Fibroblast of skin of left quadriceps (primary cell): ENCODE data around the gene RIC3.
"Not testable (repeated sequence)": the region's sequence is repeated elsewhere in the genome, so short reads cannot be mapped to it uniquely, and the experiment has no call there.

ENCODE experiments used
- DNase-seq, 2 experiments: peaks; one replicate each; pipeline ENCODE4 v3.0.0-alpha.2; 2013; ENCODE audit warnings: low read depth in 2 of 2

The RIC3 gene

DNA sequence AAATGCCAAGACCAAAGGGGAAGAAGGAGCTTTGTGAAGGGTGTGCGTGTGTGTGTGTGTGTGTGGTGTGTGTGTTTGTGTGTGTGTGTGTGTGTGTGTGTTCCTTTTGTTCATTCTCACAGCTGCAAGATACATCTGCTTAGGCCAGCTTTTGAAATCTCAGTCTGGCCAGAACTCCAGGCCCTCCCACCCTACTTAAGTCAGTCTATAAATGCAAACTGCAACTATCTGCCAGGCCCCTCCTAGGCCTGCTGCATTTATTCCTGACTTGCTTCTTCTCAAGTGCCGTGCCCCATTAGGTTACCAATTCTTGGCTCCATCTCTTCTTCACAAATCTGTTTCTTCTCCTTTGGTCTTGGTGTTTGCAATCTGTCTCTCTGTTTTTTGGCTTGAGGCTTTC is 21.6 kb upstream of the RIC3 start:
- DNase-seq, result no peak

- DNase-seq, result no peak
Observed at GRCh38 chr11:8186429-8186828, 17.6 kb upstream of the RIC3 start.

GRCh38 chr11:8183111-8183510 is 14.3 kb upstream of the RIC3 start:
- DNase-seq, result no peak

DNA sequence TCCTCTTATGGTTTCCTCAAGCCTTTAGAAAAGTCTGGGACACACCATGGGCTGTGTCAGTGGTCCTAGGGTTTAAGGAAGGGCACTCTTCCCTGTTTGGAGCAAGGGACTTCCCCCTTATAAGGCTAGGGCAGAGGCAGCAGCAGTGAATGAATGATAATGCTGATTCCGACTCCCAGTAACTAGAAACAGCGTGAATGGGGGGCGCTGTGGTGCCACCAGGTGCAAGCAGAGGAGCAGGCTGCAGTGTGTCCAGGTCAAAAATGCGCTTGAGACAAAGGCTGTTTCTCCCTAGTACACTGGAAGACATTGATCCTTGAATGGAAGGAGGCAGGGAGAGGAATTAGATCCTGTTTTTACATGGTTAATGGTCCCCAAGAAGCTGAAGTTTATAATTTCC is 11.6 kb upstream of the RIC3 start:
- no peak for DNase-seq

GRCh38 chr11:8178297-8178696 is 9.5 kb upstream of the RIC3 start:
- no peak for DNase-seq

- DNase-seq, result no peak
Observed at GRCh38 chr11:8177136-8177535, 8.3 kb upstream of the RIC3 start.

DNA sequence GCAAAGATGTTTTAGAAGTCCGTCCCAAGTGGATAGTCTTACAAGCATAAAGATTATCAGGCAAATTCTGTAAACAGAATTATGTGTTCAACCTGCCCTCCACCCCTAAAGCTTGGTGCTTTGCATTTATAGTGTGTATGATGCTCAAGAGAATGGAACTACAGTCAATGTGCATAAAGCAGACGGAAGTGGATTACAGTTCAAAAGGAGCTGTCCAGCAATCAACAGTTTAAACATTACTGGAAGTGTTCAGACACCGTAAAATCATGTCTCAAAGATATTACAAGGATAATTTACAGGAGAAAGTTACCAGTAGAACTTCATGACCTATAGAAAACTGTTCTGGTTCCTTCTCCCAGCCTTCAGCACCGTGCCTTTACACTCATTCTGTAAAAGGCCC is 1.0 kb downstream of the RIC3 start:
- DNase-seq, result no peak

GRCh38 chr11:8164746-8165145 is 4.1 kb downstream of the RIC3 start:
- no peak for DNase-seq

DNA sequence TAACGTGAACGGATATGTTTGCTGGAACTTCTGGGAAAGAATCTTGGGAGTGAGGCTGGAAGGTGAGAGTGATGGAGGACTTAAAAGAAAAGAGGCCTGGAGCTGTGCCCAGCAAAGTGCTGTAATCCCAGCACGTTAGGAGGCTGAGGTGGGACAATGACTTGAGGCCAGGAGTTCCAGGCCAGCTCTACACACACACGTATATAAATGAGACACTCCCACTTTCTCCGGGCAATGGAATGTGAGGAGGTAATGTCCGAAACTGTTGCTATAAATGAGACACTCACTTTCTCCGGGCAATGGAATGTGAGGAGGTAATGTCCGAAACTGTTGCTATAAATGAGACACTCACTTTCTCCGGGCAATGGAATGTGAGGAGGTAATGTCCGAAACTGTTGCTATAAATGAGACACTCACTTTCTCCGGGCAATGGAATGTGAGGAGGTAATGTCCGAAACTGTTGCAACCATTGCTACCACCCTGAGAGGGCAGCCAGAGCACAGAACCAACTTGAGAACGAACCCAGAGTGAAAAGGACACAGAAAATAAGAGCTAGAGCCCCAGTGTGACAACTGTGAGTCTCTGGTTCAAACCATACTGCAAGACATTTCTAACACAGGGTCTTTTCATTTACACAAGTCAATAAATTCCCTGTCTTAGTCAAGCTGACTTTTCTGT is 7.1 kb downstream of the RIC3 start:
- DNase-seq, result not testable (repeated sequence)

DNA sequence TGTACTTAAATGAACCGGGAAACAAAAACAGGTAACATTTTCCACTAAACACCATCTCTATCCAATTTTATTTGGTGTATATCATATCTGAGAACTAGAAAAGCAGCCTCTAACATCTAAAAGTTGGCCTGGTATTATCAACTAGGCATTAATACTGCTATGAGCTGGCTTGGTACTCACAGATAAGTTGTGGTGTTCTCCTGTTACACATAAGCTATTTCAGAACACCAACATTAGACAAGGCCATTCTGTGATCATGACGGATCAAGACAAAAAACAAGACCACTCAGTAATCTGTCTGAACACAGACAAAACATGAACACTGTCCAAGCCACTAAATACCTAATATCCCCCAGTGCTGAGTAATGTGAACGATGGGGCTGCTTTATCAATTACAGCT is 11.9 kb downstream of the RIC3 start:
- DNase-seq, result no peak

DNA sequence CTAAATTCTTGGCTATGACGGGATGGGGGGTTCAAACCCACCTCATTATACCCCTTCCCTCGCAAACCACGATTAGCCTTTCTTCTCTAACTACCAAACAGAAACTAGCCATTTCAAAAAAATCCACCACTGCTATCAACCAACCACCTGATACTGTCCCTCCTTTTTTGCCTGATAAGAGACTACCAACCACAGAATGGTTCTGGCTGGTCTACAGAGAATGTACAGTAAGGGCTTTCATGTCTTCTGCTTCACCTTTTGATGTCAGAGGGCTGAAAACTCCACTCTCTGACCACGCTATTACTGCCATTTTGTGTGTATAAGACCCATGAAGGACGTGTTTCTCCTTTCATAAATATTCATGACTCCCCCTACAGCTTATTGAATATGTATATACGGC is 19.1 kb downstream of the RIC3 start:
- DNase-seq, result no peak

- DNase-seq, result no peak
Observed at GRCh38 chr11:8138526-8138925, 30.3 kb downstream of the RIC3 start.

DNA sequence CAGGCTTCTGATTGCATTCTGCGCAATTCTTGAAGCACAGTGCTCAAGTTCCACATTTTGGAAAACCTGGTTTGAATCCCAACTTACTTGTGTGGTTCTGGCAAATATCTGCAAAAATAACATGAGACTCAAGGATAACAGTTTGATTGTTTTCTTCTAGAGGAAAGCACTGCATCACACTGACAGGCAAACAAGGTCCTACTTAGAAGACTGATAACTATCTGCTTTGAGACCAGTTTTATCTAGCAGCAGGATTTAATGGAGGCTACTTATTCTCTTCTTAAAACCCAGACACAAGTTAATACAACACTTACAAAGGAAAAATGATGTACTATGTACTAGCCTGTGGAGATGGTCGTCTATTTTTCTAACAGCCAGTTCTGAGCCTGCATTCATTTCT is 41.4 kb downstream of the RIC3 start:
- no peak for DNase-seq

GRCh38 chr11:8126649-8127289 is 42.1 kb downstream of the RIC3 start:
- no peak for DNase-seq

- DNase-seq, result no peak
Observed at GRCh38 chr11:8122173-8122764, 46.6 kb downstream of the RIC3 start.

- DNase-seq, result no peak
Observed at GRCh38 chr11:8111636-8112035, 57.2 kb downstream of the RIC3 start.

GRCh38 chr11:8110396-8110795 is 58.4 kb downstream of the RIC3 start:
- DNase-seq, result no peak

- no peak for DNase-seq
Observed at GRCh38 chr11:8109675-8110074, 59.1 kb downstream of the RIC3 start.

- no peak for DNase-seq
Observed at GRCh38 chr11:8108421-8108820, 60.4 kb downstream of the RIC3 start.

DNA sequence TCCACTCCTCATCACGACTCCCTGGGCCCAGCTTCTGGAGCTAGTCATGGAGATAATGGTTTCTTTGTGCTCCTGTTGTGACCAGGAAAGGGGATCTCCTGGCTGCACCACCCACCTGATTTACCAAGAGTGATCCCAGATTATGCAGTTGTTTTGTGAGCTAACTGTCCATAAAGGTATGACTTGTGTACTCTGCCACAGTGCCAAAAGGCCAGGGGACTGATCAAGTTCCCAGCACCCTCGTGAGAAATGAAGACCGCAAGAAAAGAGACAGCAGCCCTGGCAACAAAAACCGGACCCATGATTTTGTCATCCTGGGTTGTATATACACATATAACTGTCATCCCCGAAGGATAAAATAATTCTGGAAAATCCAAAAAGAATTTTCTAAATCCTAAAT is 61.2 kb downstream of the RIC3 start:
- DNase-seq, result no peak

DNA sequence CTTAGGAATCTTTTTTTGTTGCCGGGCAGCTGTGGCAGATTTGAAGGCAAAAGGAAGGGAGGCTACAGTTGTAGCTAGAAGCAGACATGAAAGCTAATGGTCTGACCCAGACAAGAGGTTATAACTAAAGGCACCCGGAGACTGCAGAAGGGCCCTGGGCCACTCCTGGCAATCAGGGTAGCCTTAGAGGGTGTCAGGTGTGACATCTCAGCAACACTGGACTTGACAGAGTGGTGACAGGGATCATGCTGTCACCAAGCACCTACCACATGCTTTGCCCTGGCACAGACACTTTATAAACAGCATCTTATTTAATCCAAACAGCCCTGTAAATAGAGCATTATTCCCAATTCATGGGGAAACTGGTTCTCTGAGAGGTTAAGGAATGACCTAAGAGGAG is 62.1 kb downstream of the RIC3 start:
- no peak for DNase-seq

DNA sequence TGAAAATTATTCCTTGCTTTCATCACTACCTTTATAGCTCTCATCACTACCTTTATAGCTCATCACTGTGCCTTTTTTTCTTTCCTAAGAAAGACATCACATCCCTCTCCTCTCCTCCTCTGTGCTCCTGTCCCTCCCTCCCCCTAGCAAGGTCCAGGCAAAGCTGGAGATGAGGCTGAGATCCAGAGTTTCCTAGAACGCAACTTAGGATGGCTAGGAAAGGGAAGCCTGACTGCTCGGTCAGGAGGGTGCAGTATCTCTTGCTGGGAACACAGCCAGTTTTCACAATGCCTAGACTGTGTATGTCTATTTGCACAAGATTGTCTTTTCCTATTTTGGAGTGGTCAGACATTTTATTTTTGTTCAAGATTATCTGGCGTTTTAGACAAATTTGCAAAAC is 63.2 kb downstream of the RIC3 start:
- no peak for DNase-seq

GRCh38 chr11:8105133-8105532 is 63.7 kb downstream of the RIC3 start:
- no peak for DNase-seq

GRCh38 chr11:8103909-8104308 is 64.9 kb downstream of the RIC3 start:
- no peak for DNase-seq
